GM23338 (cell line): ENCODE data around the gene METTL4. TPM values are rescaled to one million over a fixed set of nuclear protein-coding genes. Genes with fewer than 3 reads are reported as not detected.

ENCODE experiments used
- ATAC-seq: fragments of 200-7000 bp; cut with Tn5 transposase; 3 replicates; pipeline ENCODE4 v1.9.1; 2020
- DNase-seq: peaks from one replicate; pipeline ENCODE4 v3.0.0-alpha.2; 2015; ENCODE audit warnings: low spot score
- H2AFZ ChIP-seq: fragments of 200-600 bp; sonication (generic); 2 replicates; pipeline ENCODE4 v1.8.0; 2016; ENCODE audit warnings: antibody characterized with exemption, mild to moderate bottlenecking, moderate library complexity
- H3F3A ChIP-seq: fragments of 200-600 bp; sonication (generic); replicated peaks from 2 replicates; pipeline ENCODE4 v1.8.0; 2017; ENCODE audit warnings: antibody characterized with exemption, mixed run types, low read depth
- H3K27ac ChIP-seq: fragments of 200-600 bp; sonication (generic); 2 replicates; pipeline ENCODE4 v1.6.1; 2016; ENCODE audit warnings: low read depth
- H3K27me3 ChIP-seq: fragments of 200-600 bp; sonication (generic); 2 replicates; pipeline ENCODE4 v1.8.0; 2016; ENCODE audit warnings: mild to moderate bottlenecking, mixed run types, moderate library complexity; ENCODE audit not compliant: insufficient read depth
- H3K36me3 ChIP-seq: fragments of 200-600 bp; sonication (generic); 2 replicates; pipeline ENCODE4 v1.8.0; 2016; ENCODE audit warnings: mild to moderate bottlenecking; ENCODE audit not compliant: insufficient read depth
- H3K4me1 ChIP-seq: fragments of 200-600 bp; sonication (generic); 2 replicates; pipeline ENCODE4 v1.8.0; 2016; ENCODE audit warnings: mild to moderate bottlenecking, moderate library complexity; ENCODE audit not compliant: insufficient read depth
- H3K4me2 ChIP-seq: fragments of 200-600 bp; sonication (generic); 2 replicates; pipeline ENCODE4 v1.7.1; 2017; ENCODE audit warnings: mixed run types
- H3K4me3 ChIP-seq: fragments of 200-600 bp; sonication (generic); 2 replicates; pipeline ENCODE4 v1.6.1; 2016; ENCODE audit warnings: mixed run types
- H3K79me2 ChIP-seq: fragments of 200-600 bp; sonication (generic); replicated peaks from 2 replicates; pipeline ENCODE4 v1.8.0; 2017; ENCODE audit warnings: mild to moderate bottlenecking; ENCODE audit not compliant: insufficient read depth
- H3K9me2 ChIP-seq: fragments of 200-600 bp; sonication (generic); 2 replicates; pipeline ENCODE4 v1.8.0; 2017; ENCODE audit not compliant: insufficient read depth
- H4K20me1 ChIP-seq: fragments of 200-600 bp; sonication (generic); replicated peaks from 2 replicates; pipeline ENCODE4 v1.8.0; 2017; ENCODE audit warnings: mild to moderate bottlenecking; ENCODE audit not compliant: insufficient read depth
- H3K27ac Mint-ChIP-seq: 2 replicates; pipeline ENCODE4 v1.8.0; 2020; ENCODE audit warnings: inconsistent platforms, mild to moderate bottlenecking, moderate library complexity, mixed read lengths
- H3K27me3 Mint-ChIP-seq: 3 replicates; pipeline ENCODE4 v1.8.0; 2022; ENCODE audit warnings: low read depth, mild to moderate bottlenecking, moderate library complexity, mixed read lengths, inconsistent platforms; ENCODE audit not compliant: insufficient read depth, poor library complexity
- H3K36me3 Mint-ChIP-seq: 3 replicates; pipeline ENCODE4 v1.8.0; 2021; ENCODE audit warnings: low read depth, mild to moderate bottlenecking, inconsistent platforms, moderate library complexity, mixed read lengths
- H3K4me1 Mint-ChIP-seq: 3 replicates; pipeline ENCODE4 v1.8.0; 2020; ENCODE audit warnings: mild to moderate bottlenecking, inconsistent platforms, mixed read lengths
- H3K4me3 Mint-ChIP-seq: 3 replicates; pipeline ENCODE4 v1.8.0; 2021; ENCODE audit warnings: moderate library complexity, mild to moderate bottlenecking, inconsistent platforms, mixed read lengths
- H3K9me3 Mint-ChIP-seq: 3 replicates; pipeline ENCODE4 v1.8.0; 2020; ENCODE audit warnings: moderate library complexity, mild to moderate bottlenecking, inconsistent platforms, mixed read lengths
- CREB1 ChIP-seq: fragments of 250-450 bp; sonication (Bioruptor Pico); IDR thresholded peaks from 2 replicates; pipeline ENCODE4 v1.5.0; 2020; ENCODE audit warnings: low read depth, mild to moderate bottlenecking, moderate library complexity
- EZH2 ChIP-seq: fragments of 200-600 bp; sonication (generic); IDR thresholded peaks from one replicate; pipeline ENCODE4 v1.8.0; 2017; ENCODE audit warnings: antibody characterized with exemption, mild to moderate bottlenecking, low read depth; ENCODE audit not compliant: unreplicated experiment
- EZH2phosphoT487 ChIP-seq: fragments of 200-600 bp; sonication (generic); IDR thresholded peaks from one replicate; pipeline ENCODE4 v1.8.1; 2018; ENCODE audit warnings: antibody characterized with exemption; ENCODE audit not compliant: unreplicated experiment
- JUNB ChIP-seq: IDR thresholded peaks from one replicate; pipeline ENCODE4 v1.6.1; 2016; ENCODE audit warnings: antibody characterized with exemption; ENCODE audit not compliant: unreplicated experiment
- POLR2AphosphoS5 ChIP-seq: IDR thresholded peaks from 2 replicates; pipeline ENCODE4 v1.6.1; 2016; ENCODE audit warnings: antibody characterized with exemption, low read depth
- STAT1 ChIP-seq: IDR thresholded peaks from one replicate; pipeline ENCODE4 v1.6.1; 2016; ENCODE audit warnings: antibody characterized with exemption; ENCODE audit not compliant: unreplicated experiment
- ZNF114 ChIP-seq: fragments of 250-450 bp; sonication (Bioruptor Pico); IDR thresholded peaks from 2 replicates; pipeline ENCODE4 v1.5.0; 2020; ENCODE audit warnings: mild to moderate bottlenecking, moderate library complexity
- ZNF331 ChIP-seq: fragments of 250-450 bp; sonication (Bioruptor Pico); IDR thresholded peaks from 2 replicates; pipeline ENCODE4 v1.5.0; 2020; ENCODE audit warnings: low read depth, mild to moderate bottlenecking, moderate library complexity
- polyA plus RNA-seq: library from polyadenylated mRNA; unstranded; fragments of >200 nt; fragmentation: Nextera tagmentation; extraction: Ambion mirVana; gene quantifications from 2 replicates; pipeline ENCODE4 v1.2.1, GENCODE V29; 2016
- total RNA-seq: library from RNA; depleted of rRNA; stranded (reverse); fragments of >200 nt; shearing (Covaris generic); gene quantifications from 2 replicates; pipeline ENCODE4 v1.2.3, GENCODE V29; 2014
- TF ChIP-seq, protein P1 (sequence below): IDR thresholded peaks from 2 replicates; pipeline ENCODE4 v1.6.1; 2016; ENCODE audit warnings: antibody characterized with exemption
- TF ChIP-seq, protein P2 (sequence below): IDR thresholded peaks from one replicate; pipeline ENCODE4 v1.6.1; 2018; ENCODE audit warnings: antibody characterized with exemption; ENCODE audit not compliant: unreplicated experiment
- TF ChIP-seq, protein P3 (sequence below), 2 experiments: fragments of 200-600 bp in 1 of 2; sonication (generic) in 1 of 2; conservative IDR thresholded peaks; 2 replicates each; pipeline versions ENCODE4 v1.5.1 to v1.6.1; 2016 to 2017; ENCODE audit warnings: antibody characterized with exemption in 2 of 2, low read depth in 2 of 2, mild to moderate bottlenecking in 2 of 2, moderate library complexity in 1 of 2
- TF ChIP-seq, protein P4 (sequence below): fragments of 250-450 bp; sonication (Bioruptor Pico); IDR thresholded peaks from 2 replicates; pipeline ENCODE4 v1.5.0; 2020; ENCODE audit warnings: mild to moderate bottlenecking, moderate library complexity

METTL4 gene
- total and polyA plus RNA-seq, 2 experiments from 2014 or later = 11.9 to 14.9 TPM

DNA sequence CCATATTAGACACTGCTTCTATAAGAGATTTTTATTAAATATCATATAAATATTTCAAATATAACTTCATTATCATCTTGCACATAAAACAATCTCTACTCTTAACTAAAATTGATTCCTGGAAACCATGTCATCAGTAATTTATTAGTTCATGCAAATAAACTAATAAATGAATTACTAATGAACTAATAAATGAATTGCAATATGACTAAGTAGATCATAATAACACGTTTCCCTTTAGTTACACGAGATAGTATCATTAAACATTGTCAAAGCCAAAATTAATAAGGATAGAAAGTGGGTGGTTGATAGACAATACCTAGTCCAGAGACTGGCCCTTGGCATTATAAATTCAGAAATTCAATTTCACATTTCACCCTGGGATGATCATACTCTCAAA, 26.1 kb downstream of the METTL4 start:
- no peak for TF ChIP-seq ZNF114 (CRISPR knock-in tag)
- TF ChIP-seq EZH2 = no peak
- TF ChIP-seq, protein P1, sequence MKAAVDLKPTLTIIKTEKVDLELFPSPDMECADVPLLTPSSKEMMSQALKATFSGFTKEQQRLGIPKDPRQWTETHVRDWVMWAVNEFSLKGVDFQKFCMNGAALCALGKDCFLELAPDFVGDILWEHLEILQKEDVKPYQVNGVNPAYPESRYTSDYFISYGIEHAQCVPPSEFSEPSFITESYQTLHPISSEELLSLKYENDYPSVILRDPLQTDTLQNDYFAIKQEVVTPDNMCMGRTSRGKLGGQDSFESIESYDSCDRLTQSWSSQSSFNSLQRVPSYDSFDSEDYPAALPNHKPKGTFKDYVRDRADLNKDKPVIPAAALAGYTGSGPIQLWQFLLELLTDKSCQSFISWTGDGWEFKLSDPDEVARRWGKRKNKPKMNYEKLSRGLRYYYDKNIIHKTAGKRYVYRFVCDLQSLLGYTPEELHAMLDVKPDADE = no peak
- TF ChIP-seq EZH2phosphoT487 = no peak
- no peak for TF ChIP-seq POLR2AphosphoS5
- TF ChIP-seq CREB1 (CRISPR knock-in tag) = no peak
- TF ChIP-seq, protein P2, sequence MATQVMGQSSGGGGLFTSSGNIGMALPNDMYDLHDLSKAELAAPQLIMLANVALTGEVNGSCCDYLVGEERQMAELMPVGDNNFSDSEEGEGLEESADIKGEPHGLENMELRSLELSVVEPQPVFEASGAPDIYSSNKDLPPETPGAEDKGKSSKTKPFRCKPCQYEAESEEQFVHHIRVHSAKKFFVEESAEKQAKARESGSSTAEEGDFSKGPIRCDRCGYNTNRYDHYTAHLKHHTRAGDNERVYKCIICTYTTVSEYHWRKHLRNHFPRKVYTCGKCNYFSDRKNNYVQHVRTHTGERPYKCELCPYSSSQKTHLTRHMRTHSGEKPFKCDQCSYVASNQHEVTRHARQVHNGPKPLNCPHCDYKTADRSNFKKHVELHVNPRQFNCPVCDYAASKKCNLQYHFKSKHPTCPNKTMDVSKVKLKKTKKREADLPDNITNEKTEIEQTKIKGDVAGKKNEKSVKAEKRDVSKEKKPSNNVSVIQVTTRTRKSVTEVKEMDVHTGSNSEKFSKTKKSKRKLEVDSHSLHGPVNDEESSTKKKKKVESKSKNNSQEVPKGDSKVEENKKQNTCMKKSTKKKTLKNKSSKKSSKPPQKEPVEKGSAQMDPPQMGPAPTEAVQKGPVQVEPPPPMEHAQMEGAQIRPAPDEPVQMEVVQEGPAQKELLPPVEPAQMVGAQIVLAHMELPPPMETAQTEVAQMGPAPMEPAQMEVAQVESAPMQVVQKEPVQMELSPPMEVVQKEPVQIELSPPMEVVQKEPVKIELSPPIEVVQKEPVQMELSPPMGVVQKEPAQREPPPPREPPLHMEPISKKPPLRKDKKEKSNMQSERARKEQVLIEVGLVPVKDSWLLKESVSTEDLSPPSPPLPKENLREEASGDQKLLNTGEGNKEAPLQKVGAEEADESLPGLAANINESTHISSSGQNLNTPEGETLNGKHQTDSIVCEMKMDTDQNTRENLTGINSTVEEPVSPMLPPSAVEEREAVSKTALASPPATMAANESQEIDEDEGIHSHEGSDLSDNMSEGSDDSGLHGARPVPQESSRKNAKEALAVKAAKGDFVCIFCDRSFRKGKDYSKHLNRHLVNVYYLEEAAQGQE = no peak
- TF ChIP-seq STAT1 = no peak
- TF ChIP-seq, protein P3, sequence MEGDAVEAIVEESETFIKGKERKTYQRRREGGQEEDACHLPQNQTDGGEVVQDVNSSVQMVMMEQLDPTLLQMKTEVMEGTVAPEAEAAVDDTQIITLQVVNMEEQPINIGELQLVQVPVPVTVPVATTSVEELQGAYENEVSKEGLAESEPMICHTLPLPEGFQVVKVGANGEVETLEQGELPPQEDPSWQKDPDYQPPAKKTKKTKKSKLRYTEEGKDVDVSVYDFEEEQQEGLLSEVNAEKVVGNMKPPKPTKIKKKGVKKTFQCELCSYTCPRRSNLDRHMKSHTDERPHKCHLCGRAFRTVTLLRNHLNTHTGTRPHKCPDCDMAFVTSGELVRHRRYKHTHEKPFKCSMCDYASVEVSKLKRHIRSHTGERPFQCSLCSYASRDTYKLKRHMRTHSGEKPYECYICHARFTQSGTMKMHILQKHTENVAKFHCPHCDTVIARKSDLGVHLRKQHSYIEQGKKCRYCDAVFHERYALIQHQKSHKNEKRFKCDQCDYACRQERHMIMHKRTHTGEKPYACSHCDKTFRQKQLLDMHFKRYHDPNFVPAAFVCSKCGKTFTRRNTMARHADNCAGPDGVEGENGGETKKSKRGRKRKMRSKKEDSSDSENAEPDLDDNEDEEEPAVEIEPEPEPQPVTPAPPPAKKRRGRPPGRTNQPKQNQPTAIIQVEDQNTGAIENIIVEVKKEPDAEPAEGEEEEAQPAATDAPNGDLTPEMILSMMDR (conservative IDR thresholded peaks at IDR 0.05; ENCODE audit: low read depth in 2 of 2) = no peak
- no peak for TF ChIP-seq ZNF331 (CRISPR knock-in tag)
- no peak for TF ChIP-seq JUNB
- TF ChIP-seq, protein P4, sequence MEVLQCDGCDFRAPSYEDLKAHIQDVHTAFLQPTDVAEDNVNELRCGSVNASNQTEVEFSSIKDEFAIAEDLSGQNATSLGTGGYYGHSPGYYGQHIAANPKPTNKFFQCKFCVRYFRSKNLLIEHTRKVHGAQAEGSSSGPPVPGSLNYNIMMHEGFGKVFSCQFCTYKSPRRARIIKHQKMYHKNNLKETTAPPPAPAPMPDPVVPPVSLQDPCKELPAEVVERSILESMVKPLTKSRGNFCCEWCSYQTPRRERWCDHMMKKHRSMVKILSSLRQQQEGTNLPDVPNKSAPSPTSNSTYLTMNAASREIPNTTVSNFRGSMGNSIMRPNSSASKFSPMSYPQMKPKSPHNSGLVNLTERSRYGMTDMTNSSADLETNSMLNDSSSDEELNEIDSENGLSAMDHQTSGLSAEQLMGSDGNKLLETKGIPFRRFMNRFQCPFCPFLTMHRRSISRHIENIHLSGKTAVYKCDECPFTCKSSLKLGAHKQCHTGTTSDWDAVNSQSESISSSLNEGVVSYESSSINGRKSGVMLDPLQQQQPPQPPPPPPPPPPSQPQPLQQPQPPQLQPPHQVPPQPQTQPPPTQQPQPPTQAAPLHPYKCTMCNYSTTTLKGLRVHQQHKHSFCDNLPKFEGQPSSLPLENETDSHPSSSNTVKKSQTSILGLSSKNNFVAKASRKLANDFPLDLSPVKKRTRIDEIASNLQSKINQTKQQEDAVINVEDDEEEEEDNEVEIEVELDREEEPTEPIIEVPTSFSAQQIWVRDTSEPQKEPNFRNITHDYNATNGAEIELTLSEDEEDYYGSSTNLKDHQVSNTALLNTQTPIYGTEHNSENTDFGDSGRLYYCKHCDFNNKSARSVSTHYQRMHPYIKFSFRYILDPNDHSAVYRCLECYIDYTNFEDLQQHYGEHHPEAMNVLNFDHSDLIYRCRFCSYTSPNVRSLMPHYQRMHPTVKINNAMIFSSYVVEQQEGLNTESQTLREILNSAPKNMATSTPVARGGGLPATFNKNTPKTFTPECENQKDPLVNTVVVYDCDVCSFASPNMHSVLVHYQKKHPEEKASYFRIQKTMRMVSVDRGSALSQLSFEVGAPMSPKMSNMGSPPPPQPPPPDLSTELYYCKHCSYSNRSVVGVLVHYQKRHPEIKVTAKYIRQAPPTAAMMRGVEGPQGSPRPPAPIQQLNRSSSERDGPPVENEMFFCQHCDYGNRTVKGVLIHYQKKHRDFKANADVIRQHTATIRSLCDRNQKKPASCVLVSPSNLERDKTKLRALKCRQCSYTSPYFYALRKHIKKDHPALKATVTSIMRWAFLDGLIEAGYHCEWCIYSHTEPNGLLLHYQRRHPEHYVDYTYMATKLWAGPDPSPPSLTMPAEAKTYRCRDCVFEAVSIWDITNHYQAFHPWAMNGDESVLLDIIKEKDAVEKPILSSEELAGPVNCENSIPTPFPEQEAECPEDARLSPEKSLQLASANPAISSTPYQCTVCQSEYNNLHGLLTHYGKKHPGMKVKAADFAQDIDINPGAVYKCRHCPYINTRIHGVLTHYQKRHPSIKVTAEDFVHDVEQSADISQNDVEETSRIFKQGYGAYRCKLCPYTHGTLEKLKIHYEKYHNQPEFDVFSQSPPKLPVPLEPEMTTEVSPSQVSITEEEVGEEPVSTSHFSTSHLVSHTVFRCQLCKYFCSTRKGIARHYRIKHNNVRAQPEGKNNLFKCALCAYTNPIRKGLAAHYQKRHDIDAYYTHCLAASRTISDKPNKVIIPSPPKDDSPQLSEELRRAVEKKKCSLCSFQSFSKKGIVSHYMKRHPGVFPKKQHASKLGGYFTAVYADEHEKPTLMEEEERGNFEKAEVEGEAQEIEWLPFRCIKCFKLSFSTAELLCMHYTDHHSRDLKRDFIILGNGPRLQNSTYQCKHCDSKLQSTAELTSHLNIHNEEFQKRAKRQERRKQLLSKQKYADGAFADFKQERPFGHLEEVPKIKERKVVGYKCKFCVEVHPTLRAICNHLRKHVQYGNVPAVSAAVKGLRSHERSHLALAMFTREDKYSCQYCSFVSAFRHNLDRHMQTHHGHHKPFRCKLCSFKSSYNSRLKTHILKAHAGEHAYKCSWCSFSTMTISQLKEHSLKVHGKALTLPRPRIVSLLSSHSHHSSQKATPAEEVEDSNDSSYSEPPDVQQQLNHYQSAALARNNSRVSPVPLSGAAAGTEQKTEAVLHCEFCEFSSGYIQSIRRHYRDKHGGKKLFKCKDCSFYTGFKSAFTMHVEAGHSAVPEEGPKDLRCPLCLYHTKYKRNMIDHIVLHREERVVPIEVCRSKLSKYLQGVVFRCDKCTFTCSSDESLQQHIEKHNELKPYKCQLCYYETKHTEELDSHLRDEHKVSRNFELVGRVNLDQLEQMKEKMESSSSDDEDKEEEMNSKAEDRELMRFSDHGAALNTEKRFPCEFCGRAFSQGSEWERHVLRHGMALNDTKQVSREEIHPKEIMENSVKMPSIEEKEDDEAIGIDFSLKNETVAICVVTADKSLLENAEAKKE (CRISPR knock-in tag) = no peak
- no peak overlapping the region for H3K4me3 Mint-ChIP-seq
- no peak overlapping the region for H3K4me2 ChIP-seq

More for the DNA sequence above, 26.1 kb downstream of the METTL4 start:
- no peaks in the 10 kb centered on the region for H3K27me3 Mint-ChIP-seq
- ATAC-seq (no peak), DNase-seq (no peak)
- no peaks in the 10 kb centered on the region for H3K79me2 ChIP-seq
- no peak overlapping the region for H3K27ac Mint-ChIP-seq
- no peaks in the 10 kb centered on the region for H3K4me1 ChIP-seq
- no peaks in the 10 kb centered on the region for H3F3A ChIP-seq
- peaks cover 5% of the 10 kb centered on the region; the same call in 2 of the 3 replicates for H3K4me1 Mint-ChIP-seq
- no peaks in the 10 kb centered on the region for H3K27me3 ChIP-seq
- H3K4me3 ChIP-seq = no peak overlapping the region
- H3K9me2 ChIP-seq = no peaks in the 10 kb centered on the region
- no peaks in the 10 kb centered on the region for H3K9me3 Mint-ChIP-seq
- no peak overlapping the region for H2AFZ ChIP-seq
- peaks cover 3% of the 10 kb centered on the region; the same call in 1 of the 3 replicates for H3K36me3 Mint-ChIP-seq
- no peaks in the 10 kb centered on the region for H3K36me3 ChIP-seq
- H4K20me1 ChIP-seq = no peaks in the 10 kb centered on the region
- H3K27ac ChIP-seq = no peak overlapping the region
